ENCODE results near the gene ADAMTS6. TPM values are rescaled to one million over a fixed set of nuclear protein-coding genes. Genes with fewer than 3 reads are reported as not detected.

ADAMTS6 gene
- total and polyA plus RNA-seq, 2 experiments from 2014 or later = 0.78 to 2.0 TPM

GRCh38 chr5:65474130-65474711, 7.5 kb downstream of the ADAMTS6 start:
- DNase-seq (ENCODE audit: low spot score) (no peak), ATAC-seq (no peak)
- no peak overlapping the region for H3K27ac ChIP-seq (ENCODE audit: low read depth)
- no peaks in the 10 kb centered on the region for H3K36me3 ChIP-seq (ENCODE audit: insufficient read depth)
- Mint-ChIP-seq H3K9me3 (no peaks in the 10 kb centered on the region), H3K27ac (no peak overlapping the region), H3K36me3 (ENCODE audit: low read depth) (no peaks in the 10 kb centered on the region), H3K4me1 (no peaks in the 10 kb centered on the region; the same call in 2 of the 3 replicates), H3K27me3 (ENCODE audit: insufficient read depth, low read depth, poor library complexity) (no peaks in the 10 kb centered on the region), H3K4me3 (no peak overlapping the region)
- TF ChIP-seq STAT1 (IDR thresholded peaks at IDR 0.05; ENCODE audit: unreplicated experiment) (no peak), NANOG (IDR thresholded peaks at IDR 0.05; ENCODE audit: borderline replicate concordance) (no peak), CTCF (conservative IDR thresholded peaks at IDR 0.05; ENCODE audit: low read depth in 2 of 2) (no peak), ZNF114 (CRISPR knock-in tag; IDR thresholded peaks at IDR 0.05) (no peak), JUNB (IDR thresholded peaks at IDR 0.05; ENCODE audit: unreplicated experiment) (no peak), POLR2AphosphoS5 (IDR thresholded peaks at IDR 0.05; ENCODE audit: low read depth) (no peak), CREB1 (CRISPR knock-in tag; IDR thresholded peaks at IDR 0.05; ENCODE audit: low read depth) (no peak), EZH2 (IDR thresholded peaks at IDR 0.05; ENCODE audit: low read depth, unreplicated experiment) (no peak), REST (IDR thresholded peaks at IDR 0.05; ENCODE audit: unreplicated experiment) (no peak), EZH2phosphoT487 (IDR thresholded peaks at IDR 0.05; ENCODE audit: unreplicated experiment) (no peak)
- no peaks in the 10 kb centered on the region for H3F3A ChIP-seq (replicated peaks; ENCODE audit: low read depth)
- H3K4me1 ChIP-seq (ENCODE audit: insufficient read depth) = peaks cover 12% of the 10 kb centered on the region; the same call in 1 of the 2 replicates
- no peak overlapping the region for H2AFZ ChIP-seq
- H3K27me3 ChIP-seq (ENCODE audit: insufficient read depth) = no peaks in the 10 kb centered on the region
- H3K4me2 ChIP-seq = no peak overlapping the region
- H3K79me2 ChIP-seq (replicated peaks; ENCODE audit: insufficient read depth) = no peaks in the 10 kb centered on the region
- no peaks in the 10 kb centered on the region for H4K20me1 ChIP-seq (replicated peaks; ENCODE audit: insufficient read depth)
- no peaks in the 10 kb centered on the region for H3K9me2 ChIP-seq (ENCODE audit: insufficient read depth)
- H3K4me3 ChIP-seq = no peak overlapping the region

GRCh38 chr5:65468633-65469032, 13.1 kb downstream of the ADAMTS6 start:
- Histone ChIP-seq H3K4me3 (no peak overlapping the region), H3K4me1 (ENCODE audit: insufficient read depth) (no peaks in the 10 kb centered on the region), H3K36me3 (ENCODE audit: insufficient read depth) (no peaks in the 10 kb centered on the region), H3K27ac (ENCODE audit: low read depth) (no peak overlapping the region), H3F3A (replicated peaks; ENCODE audit: low read depth) (no peaks in the 10 kb centered on the region), H3K4me2 (no peak overlapping the region), H2AFZ (no peak overlapping the region), H4K20me1 (replicated peaks; ENCODE audit: insufficient read depth) (no peaks in the 10 kb centered on the region), H3K9me2 (ENCODE audit: insufficient read depth) (no peaks in the 10 kb centered on the region), H3K79me2 (replicated peaks; ENCODE audit: insufficient read depth) (no peaks in the 10 kb centered on the region), H3K27me3 (ENCODE audit: insufficient read depth) (no peaks in the 10 kb centered on the region)
- ATAC-seq = no peak
- Mint-ChIP-seq H3K9me3 (no peaks in the 10 kb centered on the region), H3K4me1 (no peaks in the 10 kb centered on the region), H3K36me3 (ENCODE audit: low read depth) (no peaks in the 10 kb centered on the region), H3K4me3 (no peak overlapping the region), H3K27me3 (ENCODE audit: insufficient read depth, low read depth, poor library complexity) (no peaks in the 10 kb centered on the region), H3K27ac (no peak overlapping the region)
- no peak for DNase-seq (ENCODE audit: low spot score)
- no peak for TF ChIP-seq ETS1 (IDR thresholded peaks at IDR 0.05)
- TF ChIP-seq NANOG (IDR thresholded peaks at IDR 0.05; ENCODE audit: borderline replicate concordance) = no peak
- no peak for TF ChIP-seq ZNF114 (CRISPR knock-in tag; IDR thresholded peaks at IDR 0.05)
- TF ChIP-seq REST (IDR thresholded peaks at IDR 0.05; ENCODE audit: unreplicated experiment) = no peak
- no peak for TF ChIP-seq STAT1 (IDR thresholded peaks at IDR 0.05; ENCODE audit: unreplicated experiment)
- no peak for TF ChIP-seq CTCF (conservative IDR thresholded peaks at IDR 0.05; ENCODE audit: low read depth in 2 of 2)
- no peak for TF ChIP-seq POLR2AphosphoS5 (IDR thresholded peaks at IDR 0.05; ENCODE audit: low read depth)
- no peak for TF ChIP-seq EZH2phosphoT487 (IDR thresholded peaks at IDR 0.05; ENCODE audit: unreplicated experiment)

Measured in GM23338 (cell line).